ENCODE data around the gene ZNF106. TPM values are rescaled to one million over a fixed set of nuclear protein-coding genes. Genes with fewer than 3 reads are reported as not detected.

The ZNF106 gene
- total RNA-seq, 4 donors from 2014 or later = 312 to 568 (median 428) TPM

DNA sequence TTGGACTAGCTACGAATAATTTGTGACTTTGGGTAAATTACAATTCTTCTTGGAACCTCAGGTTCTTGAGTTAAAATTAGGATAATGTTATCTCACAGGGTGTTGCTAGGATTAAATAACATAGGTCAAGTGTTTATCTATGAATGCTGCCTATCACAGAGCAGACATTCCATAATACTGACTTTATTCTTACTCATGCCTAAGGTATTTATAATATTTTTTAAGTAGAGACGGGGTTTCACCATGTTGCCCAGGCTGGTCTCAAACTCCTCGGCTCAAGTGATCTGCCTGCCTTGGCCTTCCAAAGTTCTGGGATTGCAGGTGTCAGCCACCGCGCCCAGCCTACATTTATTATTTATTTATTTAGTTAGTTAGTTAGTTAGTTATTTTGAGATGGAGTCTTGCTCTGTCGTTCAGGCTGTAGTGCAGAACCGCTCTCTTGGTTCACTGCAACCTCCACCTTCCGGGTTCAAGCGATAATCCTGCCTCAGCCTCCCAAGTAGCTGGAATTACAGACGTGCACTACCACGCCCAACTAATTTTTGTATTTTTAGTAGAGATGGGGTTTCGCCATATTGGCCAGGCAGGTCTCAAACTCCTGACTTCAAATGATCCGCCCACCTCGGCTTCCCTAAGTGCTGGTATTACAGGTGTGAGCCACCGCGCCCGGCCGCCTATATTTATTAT, 741 bp upstream of the ZNF106 start:
- H3K4me1 ChIP-seq = peaks cover 38 to 59% (median 51%) of the 10 kb centered on the region in 4 donors
- WGBS = 86% methylated on average over 18 of the region's 18 CpGs
- H3K36me3 ChIP-seq = no peaks in the 10 kb centered on the region
- peak overlapping the region; percentile 74 to 96 (median 90) for H3K4me3 ChIP-seq
- intact Hi-C loops (cut with DNase I) = no loop called here
- H3K27me3 ChIP-seq = no peaks in the 10 kb centered on the region
- no peak for DNase-seq (ENCODE audit: extremely low spot score)
- H3K9me3 ChIP-seq = no peaks in the 10 kb centered on the region
- peak overlapping the region; percentile 89 to 96 (median 92) for H3K27ac ChIP-seq (replicated peaks in 1 of 4)
- TF ChIP-seq POLR2A (IDR thresholded peaks at IDR 0.05; ENCODE audit: low read depth) = no peak
- no peak for TF ChIP-seq POLR2AphosphoS5 (IDR thresholded peaks at IDR 0.05)
- TF ChIP-seq CTCF (IDR thresholded peaks at IDR 0.05) = no peak
- TF ChIP-seq EP300 (IDR thresholded peaks at IDR 0.05) = no peak

DNA sequence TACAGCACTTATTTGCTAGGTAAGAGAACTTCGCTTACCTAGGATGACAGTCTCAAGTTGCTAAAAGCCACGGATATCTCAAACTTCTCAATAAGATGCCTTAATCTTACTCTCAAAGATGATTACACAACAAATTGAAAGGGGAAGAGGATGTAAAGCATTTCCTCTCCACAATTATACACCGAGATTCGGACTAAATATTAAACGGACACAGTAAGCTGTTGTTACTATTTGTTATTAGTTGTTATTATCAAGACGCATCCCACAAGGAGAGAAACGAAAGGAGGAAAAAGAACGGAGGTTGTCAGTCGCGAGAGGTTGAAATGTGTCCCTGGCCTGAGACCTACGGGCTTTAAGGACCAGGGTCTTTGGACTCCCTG, 660 bp downstream of the ZNF106 start:
- H3K4me3 ChIP-seq = peak overlapping the region; percentile 74 to 96 (median 90)
- no peaks in the 10 kb centered on the region for H3K27me3 ChIP-seq
- no peaks in the 10 kb centered on the region for H3K36me3 ChIP-seq
- TF ChIP-seq EP300 (IDR thresholded peaks at IDR 0.05) = no peak
- H3K9me3 ChIP-seq = no peaks in the 10 kb centered on the region
- no peak for DNase-seq (ENCODE audit: extremely low spot score)
- H3K4me1 ChIP-seq = peaks cover 31 to 50% (median 44%) of the 10 kb centered on the region in 4 donors
- peak overlapping the region; percentile 89 to 96 (median 92) for H3K27ac ChIP-seq (replicated peaks in 1 of 4)
- intact Hi-C loops (cut with DNase I) = no loop called here
- WGBS = 2% methylated on average over 11 of the region's 11 CpGs

GRCh38 chr15:42483677-42484076, 7.3 kb downstream of the ZNF106 start:
- H3K27ac ChIP-seq (replicated peaks in 1 of 4) = no peak overlapping the region
- DNase-seq (ENCODE audit: extremely low spot score) = no peak
- H3K9me3 ChIP-seq = no peaks in the 10 kb centered on the region
- WGBS = 90% methylated on average over 1 of the region's 1 CpG
- H3K4me3 ChIP-seq = no peak overlapping the region
- intact Hi-C loops (cut with DNase I) = no loop called here
- no peaks in the 10 kb centered on the region for H3K27me3 ChIP-seq
- H3K4me1 ChIP-seq = peaks cover 1 to 10% (median 5%) of the 10 kb centered on the region in 4 donors
- H3K36me3 ChIP-seq = no peaks in the 10 kb centered on the region
- no peak for TF ChIP-seq POLR2AphosphoS5 (IDR thresholded peaks at IDR 0.05)
- TF ChIP-seq EP300 (IDR thresholded peaks at IDR 0.05) = no peak
- TF ChIP-seq POLR2A (IDR thresholded peaks at IDR 0.05; ENCODE audit: low read depth) = no peak
- no peak for TF ChIP-seq CTCF (IDR thresholded peaks at IDR 0.05)

- Histone ChIP-seq H3K36me3 (no peaks in the 10 kb centered on the region), H3K9me3 (no peaks in the 10 kb centered on the region), H3K27me3 (no peaks in the 10 kb centered on the region), H3K4me3 (no peak overlapping the region), H3K4me1 (peaks cover 0 to under 1% (median 0%) of the 10 kb centered on the region in 4 donors), H3K27ac (replicated peaks in 1 of 4) (no peak overlapping the region)
- no peak for DNase-seq (ENCODE audit: extremely low spot score)
- WGBS = 95% methylated on average over 6 of the region's 6 CpGs
- intact Hi-C loops (cut with DNase I) = no loop called here
- TF ChIP-seq EP300 (IDR thresholded peaks at IDR 0.05) = no peak
- TF ChIP-seq CTCF (IDR thresholded peaks at IDR 0.05) = no peak
- TF ChIP-seq POLR2A (IDR thresholded peaks at IDR 0.05; ENCODE audit: low read depth) = no peak
- no peak for TF ChIP-seq POLR2AphosphoS5 (IDR thresholded peaks at IDR 0.05)
Measured at GRCh38 chr15:42482701-42483100, 8.2 kb downstream of the ZNF106 start.

- DNase-seq (ENCODE audit: extremely low spot score) = no peak
- WGBS = 88% methylated on average over 2 of the region's 2 CpGs
- intact Hi-C loops (cut with DNase I) = loop anchor here (10.0 kb wide), 1 partner anchor 200 kb away; the partner anchor contains the start of genes GANC and TMEM87A
- Histone ChIP-seq H3K9me3 (no peaks in the 10 kb centered on the region), H3K4me1 (peaks cover 7 to 39% (median 33%) of the 10 kb centered on the region in 4 donors), H3K27ac (replicated peaks in 1 of 4) (peak overlapping the region; percentile 15 to 53 (median 44)), H3K27me3 (no peaks in the 10 kb centered on the region), H3K36me3 (peaks cover 0 to 3% (median 0%) of the 10 kb centered on the region in 4 donors), H3K4me3 (no peak overlapping the region)
- no peak for TF ChIP-seq POLR2A (IDR thresholded peaks at IDR 0.05; ENCODE audit: low read depth)
Measured at GRCh38 chr15:42474827-42475226, 16.1 kb downstream of the ZNF106 start.

All from esophagus muscularis mucosa (tissue), 4 donors.